Measurements from ENCODE around the gene FGF8.

The FGF8 gene

GRCh38 chr10:101768791-101769170 is 7.1 kb downstream of the FGF8 start:
- no peak for DNase-seq

GRCh38 chr10:101767966-101768790 is 7.7 kb downstream of the FGF8 start:
- no peak for DNase-seq

GRCh38 chr10:101767600-101767945 is 8.3 kb downstream of the FGF8 start:
- DNase-seq, result no peak

- no peak for DNase-seq
Measured at GRCh38 chr10:101766753-101767599, 8.9 kb downstream of the FGF8 start.

- DNase-seq, result no peak
Measured at GRCh38 chr10:101766306-101766705, 9.6 kb downstream of the FGF8 start.

- DNase-seq, result no peak
Measured at GRCh38 chr10:101763141-101763846, 12.6 kb downstream of the FGF8 start.

- no peak for DNase-seq
Measured at GRCh38 chr10:101762736-101763135, 13.2 kb downstream of the FGF8 start.

GRCh38 chr10:101761226-101761625 is 14.7 kb downstream of the FGF8 start:
- no peak for DNase-seq

GRCh38 chr10:101760510-101760909 is 15.4 kb downstream of the FGF8 start:
- no peak for DNase-seq

GRCh38 chr10:101759309-101760247 is 16.3 kb downstream of the FGF8 start:
- no peak for DNase-seq

GRCh38 chr10:101758858-101759257 is 17.1 kb downstream of the FGF8 start:
- no peak for DNase-seq

- no peak for DNase-seq
Measured at GRCh38 chr10:101752241-101752640, 23.7 kb downstream of the FGF8 start.

GRCh38 chr10:101749047-101750016 is 26.6 kb downstream of the FGF8 start:
- no peak for DNase-seq

- DNase-seq, result no peak
Measured at GRCh38 chr10:101748496-101748895, 27.4 kb downstream of the FGF8 start.

GRCh38 chr10:101745074-101745696 is 30.7 kb downstream of the FGF8 start:
- DNase-seq, result no peak

GRCh38 chr10:101744267-101744666 is 31.6 kb downstream of the FGF8 start:
- DNase-seq, result no peak

- no peak for DNase-seq
Measured at GRCh38 chr10:101741938-101742337, 34.0 kb downstream of the FGF8 start.

- no peak for DNase-seq
Measured at GRCh38 chr10:101736666-101737065, 39.2 kb downstream of the FGF8 start.

- DNase-seq, result no peak
Measured at GRCh38 chr10:101732096-101732495, 43.8 kb downstream of the FGF8 start.

- DNase-seq, result no peak
Measured at GRCh38 chr10:101726115-101726387, 49.9 kb downstream of the FGF8 start.
